GM12878 (cell line): Measurements from ENCODE around the gene GSX1.

Source experiments
- EP300 ChIP-seq, 2 experiments: fragments of 150-350 bp in 1 of 2; IDR thresholded peaks; 2 replicates each; pipeline ENCODE4 v1.6.1; 2011 to 2012; ENCODE audit warnings: low read depth in 2 of 2, low read length in 2 of 2, borderline replicate concordance in 1 of 2, improper control_type of control experiment in 1 of 2, inconsistent platforms in 1 of 2; ENCODE audit not compliant: control insufficient read depth in 1 of 2
- ETV6 ChIP-seq, 2 experiments: fragments of 450-650 bp in 1 of 2; IDR thresholded peaks in 1 of 2; conservative IDR thresholded peaks in 1 of 2; 2 replicates each; pipeline ENCODE4 v1.6.1; 2014; ENCODE audit warnings: antibody characterized with exemption in 1 of 2, borderline replicate concordance in 1 of 2, low read depth in 1 of 2, mild to moderate bottlenecking in 1 of 2, moderate library complexity in 1 of 2
- KAT2A ChIP-seq: conservative IDR thresholded peaks from 2 replicates; pipeline ENCODE4 v1.6.1; 2011; ENCODE audit warnings: low read depth, low read length; ENCODE audit not compliant: control insufficient read depth
- MAX ChIP-seq: IDR thresholded peaks from 2 replicates; pipeline ENCODE4 v1.6.1; 2012; ENCODE audit warnings: low read depth, low read length, improper control_type of control experiment
- PKNOX1 ChIP-seq: fragments of 450-650 bp; IDR thresholded peaks from 2 replicates; pipeline ENCODE4 v1.6.1; 2016; ENCODE audit warnings: mild to moderate bottlenecking
- POLR2A ChIP-seq: IDR thresholded peaks from 2 replicates; pipeline ENCODE4 v1.6.1; 2011; ENCODE audit warnings: low read depth, mild to moderate bottlenecking, low read length
- TCF12 ChIP-seq: IDR thresholded peaks from 2 replicates; pipeline ENCODE4 v1.6.1; 2011; ENCODE audit warnings: low read depth, mild to moderate bottlenecking, low read length
- ZZZ3 ChIP-seq: IDR thresholded peaks from 2 replicates; pipeline ENCODE4 v1.6.1; 2011; ENCODE audit warnings: low read depth; ENCODE audit not compliant: control insufficient read depth, insufficient read length

GRCh38 chr13:27810009-27810408 lies 17.7 kb downstream of the GSX1 start:
- TF ChIP-seq ZZZ3 (no peak), POLR2A (no peak), MAX (no peak), EP300 (IDR thresholded peaks at IDR 0.05; ENCODE audit: borderline replicate concordance in 1 of 2, control insufficient read depth in 1 of 2, low read depth in 2 of 2, low read length in 2 of 2) (no peak), PKNOX1 (no peak), TCF12 (no peak), ETV6 (conservative IDR thresholded peaks at IDR 0.05 in 1 of 2, IDR thresholded peaks at IDR 0.05 in 1 of 2; ENCODE audit: borderline replicate concordance in 1 of 2, low read depth in 1 of 2) (no peak), KAT2A (no peak)
